ENCODE data around the gene C19orf67.
A peak's percentile ranks its signal among the peaks of the same experiment; 100 is the strongest.

Gene C19orf67

DNA sequence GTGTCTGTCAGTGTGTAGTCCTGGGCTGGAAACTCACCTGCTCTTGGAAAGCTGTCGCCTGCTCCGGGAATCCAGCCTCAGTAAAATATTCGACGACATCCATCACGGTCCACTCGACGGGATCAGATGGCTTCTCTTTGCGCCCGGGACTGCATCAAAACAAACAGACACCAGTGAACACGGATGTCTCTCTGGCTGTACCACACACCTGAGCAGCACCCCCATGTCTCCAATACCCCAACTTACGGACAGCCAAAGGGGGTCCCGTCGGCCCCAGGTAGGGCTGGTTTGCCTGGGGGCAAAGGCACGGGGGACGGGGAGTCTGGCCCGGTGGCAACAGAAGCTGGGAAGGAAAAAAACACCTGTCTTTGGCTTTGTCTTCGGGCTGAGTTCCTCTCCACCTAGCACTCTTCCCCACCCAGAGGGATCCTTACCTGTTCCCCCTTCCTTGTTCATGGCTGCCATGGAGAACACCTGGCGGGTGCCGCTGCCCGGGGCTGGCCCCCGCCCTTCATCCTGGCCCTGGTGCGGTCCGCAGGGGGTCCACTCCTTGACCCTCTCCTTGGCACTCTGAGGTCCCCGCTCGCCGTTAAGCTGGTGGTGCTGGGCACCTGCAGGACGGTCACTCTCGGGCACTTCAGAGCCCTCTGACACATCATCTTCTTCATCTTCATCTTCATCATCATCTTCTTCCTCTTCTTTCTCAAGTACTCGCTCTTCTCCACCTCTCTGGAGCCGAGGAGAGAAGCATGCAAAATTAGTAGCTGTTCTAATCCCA lies 3.2 kb upstream of the C19orf67 start:
- DNase-seq = no peak

DNA sequence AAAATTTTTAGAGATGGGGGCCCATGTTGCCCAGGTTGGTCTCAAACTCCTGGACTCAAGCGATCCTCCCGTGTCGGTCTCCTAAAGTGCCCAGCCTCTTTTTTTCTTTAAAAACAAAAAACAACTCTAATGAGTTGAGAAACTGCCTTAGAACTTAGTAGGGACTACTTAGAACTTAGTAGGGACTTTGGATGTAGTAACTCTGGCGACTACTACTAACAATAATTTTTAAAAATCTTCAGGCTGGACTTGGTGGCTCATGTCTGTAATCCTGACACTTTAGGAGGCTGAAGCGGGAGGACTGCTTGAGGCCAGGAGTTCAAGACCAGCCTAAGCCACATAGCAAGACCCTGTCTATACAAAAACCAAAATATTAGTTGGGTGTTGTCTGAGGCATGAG lies 515 bp upstream of the C19orf67 start:
- no peak for DNase-seq

DNA sequence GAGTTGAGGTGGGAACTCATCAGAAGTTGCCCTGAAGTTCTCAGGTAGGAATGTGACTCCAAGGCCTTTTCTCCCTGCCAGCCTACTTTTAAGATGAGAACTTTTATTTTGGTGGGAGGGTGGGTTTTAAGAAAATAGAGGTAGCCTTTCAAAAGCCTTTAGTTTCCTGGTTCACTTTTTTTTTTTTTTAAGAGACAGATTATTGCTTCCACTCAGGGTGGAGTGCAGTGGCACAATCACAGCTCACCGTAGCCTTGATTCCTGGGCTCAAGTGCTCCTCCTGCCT lies 3.0 kb downstream of the C19orf67 start:
- no peak for DNase-seq

- peak in 11 of 51 donors; percentile 17 to 55 (median 41) for DNase-seq
Measured at GRCh38 chr19:14081797-14082674, 3.5 kb downstream of the C19orf67 start.

DNA sequence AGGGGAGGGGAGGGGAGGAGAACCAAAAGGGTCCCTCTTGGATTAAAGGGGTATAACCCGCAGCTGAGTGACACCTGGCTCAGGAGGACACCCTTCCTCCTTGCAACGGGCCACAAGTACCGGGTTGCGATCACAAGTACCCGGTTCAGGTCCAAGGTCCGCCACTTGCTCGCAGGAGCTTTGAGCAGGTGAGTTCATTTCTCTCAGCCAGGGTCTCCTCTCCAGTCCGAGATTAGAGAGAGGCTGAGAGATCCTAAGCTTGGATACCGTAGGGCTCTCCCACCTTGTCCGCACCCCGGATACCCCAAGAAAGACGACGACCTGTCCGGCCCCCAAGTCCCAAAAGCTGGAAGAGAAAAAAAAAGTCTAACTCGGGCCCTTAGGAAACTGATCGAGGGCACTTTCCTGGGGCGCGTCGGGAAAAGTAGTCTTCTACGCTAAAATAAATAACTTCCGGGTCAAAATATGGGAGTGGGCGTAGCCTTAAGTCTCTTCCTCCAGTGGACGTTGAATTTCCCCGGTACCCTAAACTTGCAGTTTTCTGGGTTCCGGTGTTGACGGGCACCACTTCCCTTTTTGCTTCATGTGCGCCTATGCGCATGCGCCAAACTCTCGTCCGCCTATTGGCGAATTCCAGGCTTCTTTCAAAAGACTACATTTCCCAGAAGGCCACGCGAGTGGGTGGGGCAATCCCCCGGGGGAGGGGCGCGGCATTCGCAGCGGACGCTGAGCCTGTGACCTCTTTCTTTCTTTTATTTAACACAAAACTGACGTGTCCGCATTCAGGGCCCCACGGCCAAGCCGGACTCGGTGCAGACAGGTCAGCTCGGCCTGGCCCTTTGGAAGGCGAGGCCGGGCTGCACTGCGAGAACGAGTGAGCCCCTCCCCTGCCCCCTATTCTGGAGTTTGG lies 4.4 kb downstream of the C19orf67 start:
- peak; percentile 74 to 100 (median 97) for DNase-seq

GRCh38 chr19:14078411-14078810 lies 7.2 kb downstream of the C19orf67 start:
- no peak for DNase-seq

GRCh38 chr19:14073925-14074838 lies 11.4 kb downstream of the C19orf67 start:
- DNase-seq = peak in 32 of 51 donors; percentile 18 to 77 (median 49)

GRCh38 chr19:14073261-14073924 lies 12.2 kb downstream of the C19orf67 start:
- peak in 49 of 51 donors; percentile 26 to 88 (median 60) for DNase-seq

- DNase-seq = peak in 21 of 51 donors; percentile 15 to 70 (median 39)
Measured at GRCh38 chr19:14072535-14073260, 12.9 kb downstream of the C19orf67 start, which contains the start of gene MISP3. TSS of gene MISP3 (plus strand) at chr19:14072786. CDS start at chr19:14073310, 524 bp downstream.

DNA sequence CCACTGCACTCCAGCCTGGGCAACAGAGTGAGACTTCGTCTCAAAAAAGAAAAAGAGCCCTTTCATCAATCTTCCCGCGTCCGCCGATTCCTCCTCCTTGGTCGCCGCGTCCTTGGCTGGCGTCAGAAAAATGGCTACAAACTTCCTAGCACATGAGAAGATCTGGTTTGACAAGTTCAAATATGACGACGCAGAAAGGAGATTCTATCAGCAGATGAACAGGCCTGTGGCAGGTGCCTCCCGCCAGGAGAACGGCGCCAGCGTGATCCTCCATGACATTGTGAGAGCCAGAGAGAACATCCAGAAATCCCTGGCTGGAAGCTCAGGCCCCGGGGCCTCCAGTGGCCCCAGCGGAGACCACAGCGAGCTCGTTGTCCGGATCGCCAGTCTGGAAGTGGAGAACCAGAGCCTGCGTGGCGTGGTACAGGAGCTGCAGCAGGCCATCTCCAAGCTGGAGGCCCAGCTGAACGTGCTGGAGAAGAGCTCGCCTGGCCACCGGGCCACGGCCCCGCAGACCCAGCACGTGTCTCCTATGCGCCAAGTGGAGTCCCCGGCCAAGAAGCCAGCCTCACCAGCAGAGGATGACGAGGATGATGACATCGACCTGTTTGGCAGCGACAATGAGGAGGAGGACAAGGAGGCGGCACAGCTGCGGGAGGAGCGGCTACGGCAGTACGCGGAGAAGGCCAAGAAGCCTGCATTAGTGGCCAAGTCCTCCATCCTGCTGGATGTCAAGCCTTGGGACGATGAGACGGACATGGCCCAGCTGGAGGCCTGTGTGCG lies 15.1 kb downstream of the C19orf67 start:
- DNase-seq = no peak

- no peak for DNase-seq
Measured at GRCh38 chr19:14066134-14066533, 19.4 kb downstream of the C19orf67 start.

GRCh38 chr19:14063105-14063504 lies 22.5 kb downstream of the C19orf67 start:
- DNase-seq = no peak

GRCh38 chr19:14062558-14062855 lies 23.1 kb downstream of the C19orf67 start:
- no peak for DNase-seq

DNA sequence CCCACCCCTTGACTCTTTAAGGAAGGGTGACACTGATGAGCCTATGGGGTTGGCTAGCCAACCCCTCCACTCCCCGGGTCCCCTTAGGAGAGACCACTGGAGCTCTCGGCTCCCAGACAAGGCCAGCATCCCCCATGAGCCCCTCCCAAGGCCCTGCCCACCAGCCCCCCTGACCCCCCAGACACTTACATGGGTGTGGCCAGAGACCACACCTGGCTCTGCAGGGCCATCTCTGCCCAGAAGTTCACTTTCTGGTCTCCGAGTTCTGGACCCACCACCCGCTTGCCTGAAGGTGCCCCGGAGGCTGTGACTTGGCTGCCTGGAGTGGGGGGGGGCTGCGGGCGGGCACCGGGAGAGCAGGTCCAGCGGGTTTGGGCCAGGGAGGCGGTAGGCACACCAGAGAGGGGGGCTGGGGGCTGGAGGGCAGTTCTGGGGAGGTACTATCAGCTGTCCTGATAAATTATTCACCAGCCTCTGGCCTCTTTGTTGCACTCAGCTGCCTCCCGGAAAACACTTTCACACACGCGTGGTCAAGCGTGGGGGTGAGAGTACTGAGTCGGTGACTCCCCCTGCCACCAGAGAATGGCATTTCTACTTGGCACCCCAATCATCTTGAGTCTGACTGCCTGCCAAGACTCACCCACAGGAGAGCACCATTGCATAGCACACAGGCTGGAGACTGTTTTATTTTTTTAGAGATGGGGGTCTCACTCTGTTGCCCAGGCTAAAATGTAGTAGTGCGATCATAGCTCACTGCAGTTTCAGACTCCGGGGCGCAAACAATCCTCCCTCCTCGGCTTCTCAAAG lies 23.6 kb downstream of the C19orf67 start, which contains the start of gene PALM3:
Gene PALM3 (minus strand): TSS at position 326 of the 807 bp plus-strand sequence. CDS start 96 bp downstream, at position 230.
- no peak for DNase-seq

DNA sequence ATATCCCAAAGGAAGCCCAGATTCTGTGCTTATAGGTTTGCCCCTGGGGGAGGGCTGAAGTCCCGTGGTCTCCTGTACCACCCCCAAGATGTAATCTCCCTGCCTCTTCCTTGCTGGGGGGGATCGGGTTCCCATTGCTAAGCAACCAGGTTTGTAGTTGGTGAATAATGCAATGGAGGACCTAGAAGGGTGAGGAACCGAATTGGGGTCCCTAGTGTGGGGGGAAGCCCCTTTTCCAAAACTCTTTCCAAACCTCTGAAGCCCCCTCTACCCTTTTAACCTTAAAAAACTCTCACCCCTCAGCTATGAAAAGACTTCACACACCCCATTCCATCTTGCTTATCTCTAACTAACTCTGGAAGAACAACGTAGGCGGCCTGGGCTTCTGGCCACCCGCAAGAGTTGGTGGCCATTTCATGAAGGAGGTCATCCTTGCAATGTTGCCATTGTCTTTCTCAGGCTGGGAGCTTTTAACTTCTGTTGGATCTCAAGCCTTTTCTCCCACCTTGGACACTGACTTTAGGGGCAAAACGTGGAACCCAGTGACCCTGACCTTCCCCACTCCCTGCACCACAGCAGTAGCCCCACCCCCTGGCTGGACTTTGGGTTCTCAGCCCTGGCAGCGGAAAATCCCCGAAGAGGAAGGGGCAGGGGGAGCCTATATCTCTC lies 24.4 kb downstream of the C19orf67 start:
- DNase-seq = no peak

- DNase-seq = no peak
Measured at GRCh38 chr19:14059652-14060155, 25.9 kb downstream of the C19orf67 start.

GRCh38 chr19:14059093-14059480 lies 26.5 kb downstream of the C19orf67 start:
- no peak for DNase-seq

Data from hypothalamus (tissue), 51 donors.